Fibroblast of peridontal ligament (primary cell): Measurements from ENCODE around the gene TNFRSF14.
A peak's percentile ranks its signal among the peaks of the same experiment; 100 is the strongest.
"Not testable (repeated sequence)": the region's sequence is repeated elsewhere in the genome, so short reads cannot be mapped to it uniquely, and the experiment has no call there.

Source experiments
- DNase-seq: peaks from one replicate; pipeline ENCODE4 v3.0.0-alpha.2; 2010; ENCODE audit errors: extremely low read depth

Gene TNFRSF14

GRCh38 chr1:2567083-2567679, 11.0 kb downstream of the TNFRSF14 start:
- DNase-seq = no peak

- not testable (repeated sequence) for DNase-seq
Measured at GRCh38 chr1:2568187-2568816, 12.1 kb downstream of the TNFRSF14 start.

DNA sequence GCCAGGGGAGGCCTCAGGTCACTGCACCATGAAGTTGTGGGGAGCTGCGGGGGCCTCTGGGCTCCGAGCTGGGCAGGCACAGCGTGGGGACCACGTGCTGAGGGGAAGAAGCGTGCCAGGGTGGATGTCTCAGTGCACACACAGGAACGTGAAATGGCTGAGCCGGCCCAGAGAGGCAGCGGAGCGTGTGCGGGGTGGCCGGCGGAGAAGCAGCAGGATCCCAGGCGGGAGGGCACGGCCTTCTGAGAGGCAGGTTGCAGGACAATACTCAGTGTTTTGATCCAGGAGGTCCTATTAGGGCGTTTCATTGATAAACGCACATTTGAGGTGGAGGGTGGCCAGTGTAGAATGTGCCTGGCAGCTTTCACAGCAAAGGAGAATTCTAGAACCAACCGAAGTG, 12.9 kb downstream of the TNFRSF14 start:
- no peak for DNase-seq

DNA sequence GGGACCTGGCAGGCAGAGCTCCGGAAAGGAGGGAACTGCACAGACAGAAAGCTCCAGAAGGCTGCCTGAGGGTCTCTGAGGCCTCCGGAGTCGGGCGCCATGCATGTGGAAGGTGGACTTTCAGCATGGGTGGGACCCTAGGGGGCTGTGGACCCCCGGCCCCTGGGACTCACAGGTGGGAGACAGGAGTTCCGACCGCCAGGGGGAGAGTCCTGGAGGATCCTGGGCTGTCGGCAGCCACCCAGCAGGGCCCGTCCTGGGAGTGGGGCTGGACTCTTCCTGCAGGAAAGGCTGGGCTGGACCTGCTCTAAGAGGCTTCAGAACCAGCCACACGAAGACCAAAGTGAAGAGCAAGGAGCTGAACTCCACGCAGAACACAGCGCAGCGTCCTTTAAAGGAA, 13.5 kb downstream of the TNFRSF14 start:
- DNase-seq = not testable (repeated sequence)

DNA sequence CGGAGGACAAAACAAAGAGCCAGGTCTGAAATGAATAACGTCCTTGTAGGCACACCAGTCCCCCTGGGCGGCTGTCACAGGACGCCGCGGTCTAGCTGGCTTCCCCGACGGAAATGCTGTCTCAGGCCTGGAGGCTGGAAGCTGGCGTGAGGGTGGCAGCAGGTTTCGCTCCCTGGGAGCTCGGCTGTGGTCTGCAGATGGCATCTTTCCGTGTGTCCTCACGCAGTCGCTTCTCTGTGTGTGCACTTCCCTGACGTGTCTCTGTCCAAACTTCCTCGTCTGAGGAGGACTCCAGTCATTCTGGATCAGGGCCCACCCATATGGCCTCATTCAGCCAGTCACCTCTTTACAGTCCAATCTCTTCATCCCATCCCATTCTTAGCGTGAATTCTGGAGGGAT, 14.2 kb downstream of the TNFRSF14 start:
- no peak for DNase-seq

- DNase-seq = no peak
Measured at GRCh38 chr1:2571348-2571747, 15.2 kb downstream of the TNFRSF14 start.

DNA sequence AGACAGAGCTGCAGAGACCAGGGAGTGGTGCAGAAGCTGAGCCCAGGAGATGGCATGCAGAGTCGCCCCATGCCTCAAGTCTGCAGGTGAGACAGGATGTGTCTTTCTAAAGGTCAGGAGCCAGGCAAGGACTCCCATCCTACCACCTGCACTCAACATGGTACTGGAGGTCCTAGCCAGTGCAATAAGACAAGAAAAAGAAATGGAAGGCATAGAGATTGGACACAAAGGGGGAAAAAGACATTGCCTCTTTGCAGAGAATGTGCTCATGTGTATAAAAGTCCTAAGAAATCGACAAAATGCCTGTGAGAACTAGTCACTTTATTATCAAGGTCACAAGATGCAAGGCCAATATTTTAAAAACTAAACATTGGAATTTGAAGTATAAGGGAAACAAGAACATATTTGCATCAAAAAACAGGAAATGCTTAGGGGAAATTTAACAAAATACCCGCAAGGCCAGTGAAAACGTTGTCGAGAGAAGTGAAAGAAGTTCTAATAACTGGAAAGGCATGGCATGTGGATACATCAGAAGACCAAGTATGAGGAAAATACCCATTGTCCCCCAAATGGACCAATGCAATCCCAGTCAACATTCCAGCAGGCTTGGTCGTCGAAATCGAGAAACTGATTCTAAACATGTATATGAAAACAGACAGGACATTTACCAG, 17.2 kb downstream of the TNFRSF14 start:
- DNase-seq = no peak

GRCh38 chr1:2574350-2574749, 18.2 kb downstream of the TNFRSF14 start:
- DNase-seq = peak; percentile 5

DNA sequence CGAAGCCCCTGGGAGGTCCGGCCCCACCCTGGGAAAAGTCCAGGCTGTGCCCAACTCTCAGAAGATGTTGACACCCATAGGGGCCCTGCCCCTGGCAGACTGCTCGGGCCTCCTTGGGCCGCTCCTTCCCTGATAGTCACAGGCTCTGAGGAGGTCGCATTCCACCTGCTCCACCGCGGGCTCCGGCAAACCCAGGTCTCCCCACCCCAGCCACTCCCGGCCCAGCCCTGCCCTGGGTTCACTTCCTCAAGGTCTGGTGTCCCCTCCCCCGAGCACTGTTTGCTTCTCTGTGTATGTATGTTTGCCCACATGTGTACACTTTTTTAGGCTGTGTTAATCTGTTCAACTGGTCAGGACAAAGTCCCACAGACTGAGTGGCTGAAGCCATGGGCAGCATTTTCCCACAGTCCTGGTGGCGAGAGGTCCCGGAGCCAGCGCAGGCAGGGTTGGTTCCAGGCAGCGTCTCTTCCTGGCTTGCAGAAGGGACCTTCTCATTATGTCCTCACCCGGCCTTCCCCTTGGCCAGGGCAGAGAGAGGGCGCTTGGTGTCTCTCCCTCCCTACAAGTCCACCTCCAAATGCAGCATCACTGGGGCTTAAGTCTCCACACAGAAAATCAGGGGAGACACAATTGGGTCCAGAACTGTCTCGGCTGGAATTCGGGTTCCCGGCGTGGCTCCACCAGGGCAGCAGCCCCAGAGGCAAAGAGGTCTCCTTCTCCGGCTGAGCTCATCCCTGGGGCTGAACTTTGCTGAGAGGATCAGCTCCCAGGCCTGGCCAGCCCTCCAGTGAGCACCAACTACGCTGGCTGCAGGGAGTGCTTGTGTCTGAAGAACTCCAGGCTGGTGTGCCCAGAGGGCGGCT, 19.9 kb downstream of the TNFRSF14 start:
- DNase-seq = no peak

DNA sequence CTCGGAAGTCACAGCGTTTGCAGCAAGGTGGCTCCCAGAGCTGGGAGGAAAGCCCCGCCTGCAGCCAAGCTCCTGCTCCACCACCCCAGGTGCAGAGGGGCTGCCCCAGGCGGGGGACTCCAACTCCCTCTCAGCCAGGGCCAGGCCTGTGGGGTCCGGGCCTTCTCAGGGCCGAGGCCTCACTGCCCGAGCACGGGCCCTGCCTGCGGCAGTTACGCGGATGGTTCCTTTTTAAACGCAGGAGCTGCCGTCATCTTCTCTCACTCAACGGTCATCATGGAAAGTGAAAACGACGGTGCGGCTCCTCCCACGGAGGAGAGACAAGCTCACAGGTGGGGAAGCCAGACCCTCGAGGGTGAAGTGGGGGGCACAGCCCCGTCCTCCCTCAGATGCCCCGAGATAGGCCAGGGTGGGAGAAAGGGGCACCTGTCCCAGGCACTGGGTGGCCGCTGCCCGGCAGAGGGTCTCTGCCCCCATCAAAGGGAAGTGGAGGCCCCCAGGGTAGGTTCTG, 21.4 kb downstream of the TNFRSF14 start:
- not testable (repeated sequence) for DNase-seq

DNA sequence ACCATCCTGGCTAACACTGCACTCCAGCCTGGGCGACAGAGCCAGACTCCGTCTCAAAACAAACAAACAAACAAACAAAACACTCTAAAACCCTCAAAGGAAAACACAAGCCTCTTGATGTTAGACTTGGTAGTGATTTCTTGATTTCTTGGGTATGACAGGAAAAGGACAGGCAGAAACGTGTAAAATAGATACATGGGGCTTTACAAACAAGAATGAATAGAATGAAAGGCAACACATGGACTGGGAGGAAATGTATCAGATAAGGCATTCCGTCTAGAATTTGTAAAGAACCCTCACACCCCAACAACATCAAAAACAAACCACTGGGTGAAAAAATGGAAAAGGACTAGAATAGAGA, 22.6 kb downstream of the TNFRSF14 start:
- DNase-seq = no peak

DNA sequence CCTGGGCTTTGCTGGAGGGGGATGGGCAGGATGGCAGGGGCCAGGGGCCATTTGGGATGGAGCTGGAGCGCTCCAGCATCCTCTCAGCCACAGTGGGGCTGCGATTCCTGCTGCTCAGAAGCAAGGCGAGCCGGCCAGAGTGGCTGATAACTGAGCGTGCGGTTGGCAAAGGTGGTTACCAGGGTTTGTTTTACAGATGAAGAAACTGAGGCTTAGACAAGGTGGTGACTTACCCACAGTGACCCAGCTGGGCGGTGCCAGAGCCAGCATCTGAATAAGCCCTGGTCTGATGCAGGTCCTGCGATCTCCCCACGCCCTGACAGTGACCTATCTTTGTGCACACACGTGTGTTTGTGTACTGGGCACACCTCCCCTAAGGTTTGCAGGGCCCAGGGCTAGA, 24.5 kb downstream of the TNFRSF14 start:
- no peak for DNase-seq

DNA sequence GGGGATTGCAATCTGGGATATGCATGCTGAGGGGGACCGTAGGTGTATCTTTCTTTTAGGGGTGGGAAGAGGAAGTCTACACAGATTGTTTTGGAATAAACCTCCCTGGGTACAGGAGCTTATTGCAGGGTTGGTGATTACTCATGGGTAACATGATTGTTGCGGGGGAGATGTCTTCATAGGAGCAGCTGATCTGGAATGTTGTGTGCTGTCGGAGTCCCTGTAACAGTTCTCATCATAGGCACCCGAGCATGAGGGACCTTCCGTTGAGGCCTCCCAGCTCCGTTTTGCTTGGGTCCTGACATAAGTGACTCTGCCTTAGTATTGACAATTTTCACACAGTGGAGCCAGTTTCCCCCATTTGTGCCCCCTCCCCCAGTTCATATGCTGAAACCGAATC, 26.2 kb downstream of the TNFRSF14 start:
- DNase-seq = no peak

GRCh38 chr1:2583331-2583791, 27.2 kb downstream of the TNFRSF14 start:
- no peak for DNase-seq

DNA sequence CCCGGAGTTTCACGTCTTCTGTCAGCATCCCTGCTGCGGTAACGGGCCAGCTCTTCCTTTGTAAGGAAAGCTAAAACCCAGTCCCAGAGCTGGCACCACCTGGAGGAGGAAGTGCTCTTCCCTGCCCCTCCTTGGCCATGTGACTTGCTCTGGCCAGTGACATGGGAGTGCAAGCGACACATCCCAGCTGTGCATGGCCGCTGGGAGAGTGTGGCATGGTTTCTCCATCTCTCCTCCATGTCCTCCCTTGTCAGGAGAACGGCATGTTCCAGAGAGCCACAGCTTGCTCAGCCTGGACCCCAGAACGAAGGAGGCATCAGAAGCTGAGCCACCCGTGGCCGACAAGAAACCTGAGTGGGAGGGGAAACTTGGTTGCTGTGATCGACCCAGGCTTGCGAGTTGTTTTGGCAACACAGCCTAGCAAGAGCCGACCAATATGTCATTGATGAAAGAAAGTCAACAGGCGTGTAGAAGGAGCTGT, 27.7 kb downstream of the TNFRSF14 start:
- DNase-seq = no peak

DNA sequence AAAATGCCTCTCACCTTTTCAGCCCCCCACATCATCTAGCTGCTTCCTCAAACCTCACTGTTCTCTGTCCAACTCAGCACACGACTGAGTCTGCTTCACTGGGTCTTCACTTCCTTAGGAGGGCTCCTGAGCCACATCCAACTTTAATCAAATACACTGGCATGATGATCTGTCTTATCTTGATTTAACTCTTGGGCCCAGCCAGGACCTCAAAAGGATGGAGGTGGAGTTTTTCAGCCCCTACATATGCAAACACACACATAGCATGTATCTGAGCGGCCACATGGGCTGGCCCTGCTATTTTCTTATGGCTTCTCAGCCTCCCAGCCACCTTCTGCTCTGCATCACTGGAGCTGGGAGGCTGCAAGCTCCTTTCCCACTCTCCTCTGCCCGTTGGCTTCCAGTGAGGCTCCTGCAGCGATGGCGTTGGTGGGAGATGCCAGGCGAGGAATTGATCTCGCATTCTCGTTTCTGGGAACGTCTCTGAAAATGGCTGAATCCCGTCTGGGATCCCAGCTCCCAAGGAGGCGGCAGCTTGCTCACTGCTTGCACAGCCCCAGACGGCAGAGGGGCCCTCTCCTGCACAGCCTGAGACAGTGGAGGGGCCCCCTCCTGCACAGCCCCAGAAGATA, 28.6 kb downstream of the TNFRSF14 start:
- DNase-seq = no peak

- peak; percentile 28 for DNase-seq
Measured at GRCh38 chr1:2585318-2586092, 29.3 kb downstream of the TNFRSF14 start.

GRCh38 chr1:2586154-2587070, 30.2 kb downstream of the TNFRSF14 start, which contains the start of gene PRXL2B:
PRXL2B (plus strand) TSS chr1:2586777; CDS start chr1:2586886, 109 bp downstream.
- DNase-seq = peak; percentile 98

- DNase-seq = no peak
Measured at GRCh38 chr1:2587071-2587859, 31.1 kb downstream of the TNFRSF14 start.
